GM12878 (cell line): Measurements from ENCODE around the gene DUOX1. TPM values are rescaled to one million over a fixed set of nuclear protein-coding genes. Genes with fewer than 3 reads are reported as not detected.

Experiments
- ATAC-seq: fragments of 200-7000 bp; cut with Tn5 transposase; 3 replicates; pipeline ENCODE4 v1.9.1; 2020; ENCODE audit warnings: mild to moderate bottlenecking, moderate library complexity
- BruUV-seq: library from RNA; stranded (reverse); fragments of 400-500 nt; replicated peaks from 2 replicates; lab custom pipeline; 2021; lab: Mats Ljungman, UMichigan
- CTCF ChIA-PET: fragments of 300-600 bp; sonication (Branson Sonifier 250); formaldehyde crosslinking; extraction: SDS; loops from one replicate; lab custom pipeline; 2021; ENCODE audit warnings: inconsistent platforms; lab: Yijun Ruan, JAX
- POLR2A ChIA-PET: fragments of 350-600 bp; formaldehyde crosslinking; extraction: SDS; loops from one replicate; lab custom pipeline; 2021; ENCODE audit warnings: inconsistent platforms; lab: Charles Lee
- RAD21 ChIA-PET: fragments of 300-600 bp; sonication (Branson Sonifier 250); formaldehyde crosslinking; loops from one replicate; lab custom pipeline; 2023; ENCODE audit warnings: antibody characterized with exemption; ENCODE audit not compliant: unreplicated experiment; lab: Charles Lee
- SMC1A ChIA-PET: fragments of 300-600 bp; sonication (Branson Sonifier 250); formaldehyde crosslinking; loops from one replicate; lab custom pipeline; 2023; ENCODE audit not compliant: unreplicated experiment, uncharacterized antibody; lab: Charles Lee
- DNase-seq: peaks from one replicate; pipeline ENCODE4 v3.0.0-alpha.2; 2011; ENCODE audit warnings: low read depth, low spot score
- FAIRE-seq: peaks from 3 replicates; lab custom pipeline; 2011; peaks lifted over from hg19 to GRCh38; lab: Jason Lieb, UNC
- H2AFZ ChIP-seq: 2 replicates; pipeline ENCODE4 v1.6.0; 2011; ENCODE audit warnings: low read depth, low read length, control low read depth; ENCODE audit not compliant: control insufficient read depth
- H3K27ac ChIP-seq: 2 replicates; pipeline ENCODE4 v1.5.1; 2011; ENCODE audit warnings: control low read depth; ENCODE audit not compliant: control insufficient read depth, insufficient read depth
- H3K27me3 ChIP-seq, 2 experiments: replicated peaks in 1 of 2; 2 replicates each; pipeline versions ENCODE4 v1.6.0 to v1.6.1; 2011; ENCODE audit warnings: low read length in 1 of 2; ENCODE audit not compliant: control insufficient read depth in 2 of 2, insufficient read depth in 2 of 2
- H3K36me3 ChIP-seq, 2 experiments: 2 replicates each; pipeline ENCODE4 v1.5.1; 2011; ENCODE audit warnings: low read length in 1 of 2; ENCODE audit not compliant: control insufficient read depth in 2 of 2, insufficient read depth in 2 of 2
- H3K4me1 ChIP-seq: 2 replicates; pipeline ENCODE4 v1.6.1; 2011; ENCODE audit warnings: mild to moderate bottlenecking, low read length, moderate library complexity, mixed read lengths; ENCODE audit not compliant: control insufficient read depth, insufficient read depth
- H3K4me2 ChIP-seq: 2 replicates; pipeline ENCODE4 v1.6.0; 2011; ENCODE audit warnings: control low read depth; ENCODE audit not compliant: control insufficient read depth, insufficient read depth
- H3K4me3 ChIP-seq: fragments of 200-600 bp; sonication (generic); 2 replicates; pipeline ENCODE4 v1.5.1; 2016
- H3K79me2 ChIP-seq: 2 replicates; pipeline ENCODE4 v1.6.0; 2011; ENCODE audit warnings: low read length; ENCODE audit not compliant: control insufficient read depth, insufficient read depth
- H3K9ac ChIP-seq: 2 replicates; pipeline ENCODE4 v1.8.0; 2011; ENCODE audit warnings: low read length, control low read depth, mixed read lengths; ENCODE audit not compliant: control insufficient read depth, insufficient read depth
- H3K9me3 ChIP-seq: replicated peaks from 3 replicates; pipeline ENCODE4 v1.5.1; 2011; ENCODE audit warnings: mild to moderate bottlenecking, low read length; ENCODE audit not compliant: control insufficient read depth, insufficient read depth
- H4K20me1 ChIP-seq: 2 replicates; pipeline ENCODE4 v1.6.0; 2011; ENCODE audit not compliant: control insufficient read depth, insufficient read depth
- CBFB ChIP-seq: IDR thresholded peaks from 2 replicates; pipeline ENCODE4 v1.6.1; 2016; ENCODE audit warnings: antibody characterized with exemption, low read depth
- CTCF ChIP-seq, 3 experiments: IDR thresholded peaks in 2 of 3; conservative IDR thresholded peaks in 1 of 3; 2 replicates each; pipeline ENCODE4 v1.5.1; 2011; ENCODE audit warnings: low read depth in 3 of 3, low read length in 3 of 3, mild to moderate bottlenecking in 3 of 3, control low read depth in 2 of 3, moderate library complexity in 2 of 3, inconsistent platforms in 1 of 3, mixed read lengths in 1 of 3; ENCODE audit not compliant: control insufficient read depth in 2 of 3, insufficient read depth in 1 of 3; ENCODE audit errors: extremely low read depth in 1 of 3
- CUX1 ChIP-seq: IDR thresholded peaks from 2 replicates; pipeline ENCODE4 v1.6.1; 2012; ENCODE audit warnings: improper control_type of control experiment, low read depth, low read length; ENCODE audit not compliant: insufficient replicate concordance
- ELK1 ChIP-seq: IDR thresholded peaks from 2 replicates; pipeline ENCODE4 v1.6.1; 2012; ENCODE audit warnings: low read depth, low read length, improper control_type of control experiment
- EZH2 ChIP-seq: IDR thresholded peaks from 2 replicates; pipeline ENCODE4 v1.6.1; 2012; ENCODE audit warnings: low read depth, mild to moderate bottlenecking, control low read depth, inconsistent platforms, low read length, borderline replicate concordance; ENCODE audit not compliant: control insufficient read depth
- HDGF ChIP-seq: fragments of 450-650 bp; IDR thresholded peaks from 2 replicates; pipeline ENCODE4 v1.6.1; 2016; ENCODE audit warnings: antibody characterized with exemption
- IRF5 ChIP-seq: fragments of 450-650 bp; IDR thresholded peaks from 2 replicates; pipeline ENCODE4 v1.6.1; 2017; ENCODE audit warnings: borderline replicate concordance
- JUNB ChIP-seq: IDR thresholded peaks from 2 replicates; pipeline ENCODE4 v1.6.1; 2016; ENCODE audit warnings: antibody characterized with exemption, mild to moderate bottlenecking
- JUND ChIP-seq: IDR thresholded peaks from 2 replicates; pipeline ENCODE4 v1.6.1; 2012; ENCODE audit warnings: low read depth, mild to moderate bottlenecking, low read length, improper control_type of control experiment, moderate library complexity
- MEF2A ChIP-seq: IDR thresholded peaks from 2 replicates; pipeline ENCODE4 v1.6.1; 2011; ENCODE audit warnings: low read depth, mild to moderate bottlenecking, low read length, moderate library complexity; ENCODE audit not compliant: insufficient read depth
- SMC3 ChIP-seq: IDR thresholded peaks from 2 replicates; pipeline ENCODE4 v1.6.1; 2011; ENCODE audit warnings: low read length, improper control_type of control experiment, borderline replicate concordance
- SREBF1 ChIP-seq: IDR thresholded peaks from 2 replicates; pipeline ENCODE4 v1.6.1; 2012; ENCODE audit warnings: mild to moderate bottlenecking, low read length
- SUPT20H ChIP-seq: IDR thresholded peaks from 2 replicates; pipeline ENCODE4 v1.6.1; 2011; ENCODE audit warnings: low read depth, mild to moderate bottlenecking, low read length, moderate library complexity, borderline replicate concordance; ENCODE audit not compliant: control insufficient read depth
- YY1 ChIP-seq: IDR thresholded peaks from 2 replicates; pipeline ENCODE4 v1.6.1; 2011; ENCODE audit warnings: low read depth, mild to moderate bottlenecking, low read length
- WGBS: methylation state at CpG from one replicate; pipeline ENCODE4 v1.1.6; 2016; ENCODE audit warnings: low lambda C conversion rate; ENCODE audit not compliant: insufficient replicate concordance, insufficient coverage; ENCODE audit errors: missing lambda C conversion rate; 5-methylcytosine and 5-hydroxymethylcytosine counted together
- in situ Hi-C: fragments of 300-500 bp; cut with MboI; formaldehyde crosslinking; loops from 9 replicates; pipeline ENCODE4 v1.14.3; 2018; ENCODE audit warnings: mixed read lengths
- intact Hi-C: fragments of 100-400 bp; cut with micrococcal nuclease; formaldehyde crosslinking; loops from one replicate; pipeline ENCODE4 v1.14.2; 2022; ENCODE audit not compliant: unreplicated experiment
- polyA plus RNA-seq, 11 experiments: library from polyadenylated mRNA; depleted of rRNA in 4 of 11; unstranded in 6 of 11; stranded (reverse) in 5 of 11; fragments of >200 nt; fragmentation: Nextera tagmentation in 4 of 11; fragmentation: Illumina TruSeq in 1 of 11; extraction: Ambion mirVana in 4 of 11; extraction: Trizol in 1 of 11; gene quantifications; 1 replicate in 1 of 11; 2 replicates in 10 of 11; pipeline versions ENCODE4 v1.2.1 to v1.2.3, GENCODE V29; 2011 to 2016; ENCODE audit warnings: inconsistent platforms in 2 of 11, missing spikeins in 2 of 11, low read depth in 1 of 11
- total RNA-seq, 4 experiments: library from RNA; depleted of rRNA in 3 of 4; stranded (reverse); fragments of >200 nt in 3 of 4; fragmentation: Illumina TruSeq in 1 of 4; extraction: Trizol in 1 of 4; gene quantifications; 2 replicates each; pipeline versions ENCODE4 v1.2.1 to v1.2.3, GENCODE V29; 2013 to 2021

DUOX1 gene
- total and polyA plus RNA-seq, 10 of the 15 experiments (the other 5 are each of a cell fraction or from before 2014, with no cell fraction given): 0.02 to 2.1 (median 0.26) TPM; not detected in 3

GRCh38 chr15:45105586-45105985 is 24.2 kb upstream of the DUOX1 start:
- Histone ChIP-seq H3K79me2 (no peaks in the 10 kb centered on the region), H3K4me2 (no peak overlapping the region), H3K9ac (no peak overlapping the region), H3K36me3 (no peaks in the 10 kb centered on the region), H3K27ac (no peak overlapping the region), H2AFZ (no peak overlapping the region), H3K27me3 (no peaks in the 10 kb centered on the region), H4K20me1 (no peaks in the 10 kb centered on the region; the same call in 1 of the 2 replicates), H3K4me3 (no peak overlapping the region), H3K9me3 (no peaks in the 10 kb centered on the region), H3K4me1 (no peaks in the 10 kb centered on the region)
- RAD21 ChIA-PET: interaction anchor here (2.2 kb wide), 1 partner anchor 12 kb away, joined by 6 read pairs; no protein-coding TSS in a partner anchor
- in situ Hi-C loops (no loop called here), intact Hi-C loops (no loop called here)
- 59% methylated on average over 11 of the region's 11 CpGs for WGBS
- no peak for DNase-seq
- ATAC-seq: no peak
- no peak for FAIRE-seq
- SMC1A ChIA-PET: no interaction called here
- CTCF ChIA-PET: interaction anchor here (1.0 kb wide), 1 partner anchor 13 kb away, joined by 4 read pairs; no protein-coding TSS in a partner anchor
- BruUV-seq: no TSS peak
- POLR2A ChIA-PET: interaction anchor here (0.6 kb wide), 1 partner anchor 11 kb away, joined by 3 read pairs; no protein-coding TSS in a partner anchor
- TF ChIP-seq CBFB (no peak), HDGF (no peak), SREBF1 (no peak), JUND (no peak), YY1 (no peak), JUNB (no peak), ELK1 (no peak), SMC3 (no peak), EZH2 (no peak), IRF5 (no peak), SUPT20H (no peak), CTCF (IDR thresholded peaks at IDR 0.05 in 2 of 3, conservative IDR thresholded peaks at IDR 0.05 in 1 of 3; ENCODE audit: control insufficient read depth in 2 of 3, extremely low read depth in 1 of 3, insufficient read depth in 1 of 3, low read depth in 3 of 3, low read length in 3 of 3) (no peak), MEF2A (no peak), CUX1 (no peak)
